IPS-NIHi7 (cell line): Measurements from ENCODE around the gene CTTN.

Experiments used
- DNase-seq: peaks from one replicate; pipeline ENCODE4 v3.0.0; 2012; ENCODE audit warnings: mixed read lengths; ENCODE audit errors: extremely low spot score

Gene CTTN

DNA sequence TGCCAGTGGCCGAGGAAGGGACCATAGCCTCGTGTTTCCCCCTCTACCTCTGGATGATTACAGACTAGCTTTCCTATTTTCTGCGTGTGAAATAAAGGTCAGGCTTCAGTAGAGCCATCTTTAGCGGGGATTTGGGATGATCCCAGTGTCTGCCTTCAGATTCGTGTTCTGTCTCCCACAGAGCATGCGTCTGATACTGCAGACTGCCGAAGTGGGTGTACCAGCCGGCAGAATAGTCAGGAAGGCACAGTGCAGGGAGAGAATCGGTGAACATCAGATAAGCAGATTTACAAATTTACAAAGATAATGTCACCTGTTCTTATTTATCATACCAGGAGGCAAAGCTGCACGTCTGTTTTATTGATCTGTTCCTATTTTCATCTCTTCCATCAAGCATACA, 11.1 kb downstream of the CTTN start:
- DNase-seq = no peak

DNA sequence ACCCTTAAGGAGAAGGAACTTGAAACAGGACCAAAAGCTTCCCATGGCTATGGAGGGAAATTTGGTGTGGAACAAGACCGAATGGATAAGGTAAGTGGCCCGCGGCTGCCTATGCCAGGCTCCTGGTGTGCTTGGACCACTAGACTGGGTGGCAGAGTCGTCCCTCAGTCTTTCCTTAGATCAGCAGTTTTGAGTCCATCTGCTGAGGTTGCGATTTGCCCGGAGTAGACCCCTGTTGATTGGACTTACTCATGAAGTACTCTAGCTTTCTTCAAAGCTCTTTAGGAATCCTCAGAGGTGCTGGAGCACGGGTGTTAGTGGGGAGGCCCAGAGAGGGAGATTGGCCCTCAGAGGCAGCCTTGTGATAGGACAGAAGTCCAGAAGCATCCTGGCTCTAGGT, 11.5 kb downstream of the CTTN start:
- no peak for DNase-seq

DNA sequence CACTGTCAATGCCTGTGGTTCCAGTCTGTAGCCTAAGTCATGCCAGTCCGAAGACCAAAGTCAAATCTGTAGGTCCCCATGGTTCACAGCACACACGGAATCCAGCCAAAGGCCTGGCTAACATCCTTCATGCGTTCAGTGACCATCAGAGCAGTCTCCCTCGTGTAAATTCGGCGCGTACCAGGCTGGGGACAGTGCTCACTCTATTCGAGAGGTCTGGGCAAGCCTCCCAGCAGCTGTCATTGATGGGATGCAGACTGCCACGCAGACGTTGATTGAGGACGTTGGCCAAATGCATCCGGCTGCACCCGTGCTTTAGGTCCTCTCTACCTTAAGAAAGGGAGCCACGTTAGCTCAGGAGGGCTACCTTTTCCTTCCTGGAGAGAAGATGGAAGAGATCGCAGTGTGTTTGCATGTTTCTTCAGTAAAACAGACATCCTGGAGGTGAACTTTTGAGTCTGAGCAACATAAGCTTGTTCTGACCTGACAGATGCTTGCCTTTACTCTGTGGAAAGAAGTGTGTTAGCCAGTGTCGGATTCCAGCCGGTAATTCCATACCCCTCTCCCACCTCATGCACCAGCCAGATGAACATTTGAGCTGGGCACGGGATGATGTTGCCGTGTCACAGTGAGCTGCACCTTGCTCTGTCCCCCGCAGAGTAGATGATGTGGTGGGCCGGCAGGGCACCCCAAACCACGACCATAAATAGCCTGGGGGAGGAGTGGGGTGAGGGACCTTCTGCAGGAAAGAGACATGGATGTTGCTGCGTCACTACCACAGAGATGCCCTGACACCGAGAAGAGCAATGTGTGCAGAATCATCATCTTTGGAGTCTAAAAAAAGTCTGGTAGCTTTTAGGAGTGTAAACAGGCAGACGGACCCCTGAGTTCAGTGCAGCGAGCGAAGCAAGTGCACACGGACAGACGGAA, 12.2 kb downstream of the CTTN start:
- no peak for DNase-seq

DNA sequence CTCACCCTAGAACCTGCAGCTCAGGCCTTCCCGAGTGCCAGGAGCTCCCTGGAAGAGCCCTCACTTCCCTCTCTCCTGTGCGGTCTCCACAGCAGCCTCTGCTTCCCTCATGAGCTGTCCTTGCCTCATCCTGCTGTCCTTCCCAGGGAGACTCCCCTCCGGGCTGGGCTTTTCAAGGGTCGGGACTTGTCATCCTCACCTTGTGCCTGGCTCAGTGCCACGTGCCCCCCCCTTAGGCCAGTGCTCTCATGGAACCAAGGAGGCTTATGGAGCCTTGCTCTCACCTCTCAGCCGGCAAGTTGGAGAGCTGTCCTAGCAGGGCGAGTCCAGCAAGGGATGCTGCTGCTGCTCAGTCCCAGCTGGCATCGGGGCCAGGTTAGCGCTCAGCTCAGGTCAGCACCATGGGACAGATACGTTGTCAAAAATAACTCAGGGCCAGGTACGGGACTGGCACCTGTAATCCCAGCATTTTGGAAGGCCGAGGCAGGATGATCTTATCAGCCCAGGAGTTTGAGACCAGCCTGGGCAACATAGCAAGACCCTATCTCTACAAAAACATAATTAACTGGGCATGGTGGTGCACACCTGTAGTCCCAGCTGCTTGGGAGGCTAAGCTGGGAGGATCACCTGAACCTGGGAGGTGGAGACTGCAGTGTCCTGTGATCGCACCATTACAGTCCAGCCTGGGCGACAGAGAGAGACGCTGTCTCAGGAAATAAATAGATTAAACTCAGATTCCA, 13.6 kb downstream of the CTTN start:
- DNase-seq = no peak

DNA sequence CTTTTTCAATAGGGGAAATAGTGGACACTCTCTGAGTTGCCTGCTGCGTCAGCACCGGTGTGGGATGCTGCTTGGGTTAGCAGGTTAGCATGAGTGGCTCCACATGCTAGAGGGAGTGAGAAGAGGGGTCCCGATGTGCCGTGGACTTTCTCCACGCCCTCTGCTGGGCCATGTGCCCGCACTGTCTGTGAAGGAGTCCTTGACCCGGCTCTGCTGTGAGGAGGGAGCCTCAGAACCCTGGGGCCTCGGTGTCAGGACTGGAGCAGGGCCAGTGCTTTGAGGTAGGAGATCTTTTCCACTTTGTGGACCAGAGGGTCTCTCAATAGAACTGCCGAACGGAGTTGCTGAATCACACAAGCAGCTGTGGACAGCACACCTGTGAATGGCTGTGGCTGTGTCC, 14.8 kb downstream of the CTTN start:
- DNase-seq = no peak

- DNase-seq = no peak
Observed at GRCh38 chr11:70414341-70415100, 16.2 kb downstream of the CTTN start.

DNA sequence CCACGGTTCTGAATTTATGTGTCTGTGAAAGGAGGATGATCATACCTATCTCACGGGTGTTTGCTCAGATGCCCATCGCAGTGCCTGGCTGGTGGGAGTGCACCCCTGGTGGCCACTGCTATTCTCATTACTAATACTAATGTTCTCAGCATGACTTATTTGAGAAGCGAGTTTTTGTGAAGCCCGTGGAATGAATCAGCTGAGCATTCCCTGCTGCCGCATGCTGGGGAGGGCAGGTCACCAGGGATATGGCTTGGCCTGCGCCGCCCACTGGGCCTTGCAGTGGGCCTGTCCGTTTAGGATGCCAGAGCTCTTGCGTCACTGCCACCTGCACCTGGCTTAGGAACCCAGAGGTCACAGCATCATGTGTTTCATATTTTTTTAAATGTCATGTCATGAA, 16.9 kb downstream of the CTTN start:
- DNase-seq = no peak

DNA sequence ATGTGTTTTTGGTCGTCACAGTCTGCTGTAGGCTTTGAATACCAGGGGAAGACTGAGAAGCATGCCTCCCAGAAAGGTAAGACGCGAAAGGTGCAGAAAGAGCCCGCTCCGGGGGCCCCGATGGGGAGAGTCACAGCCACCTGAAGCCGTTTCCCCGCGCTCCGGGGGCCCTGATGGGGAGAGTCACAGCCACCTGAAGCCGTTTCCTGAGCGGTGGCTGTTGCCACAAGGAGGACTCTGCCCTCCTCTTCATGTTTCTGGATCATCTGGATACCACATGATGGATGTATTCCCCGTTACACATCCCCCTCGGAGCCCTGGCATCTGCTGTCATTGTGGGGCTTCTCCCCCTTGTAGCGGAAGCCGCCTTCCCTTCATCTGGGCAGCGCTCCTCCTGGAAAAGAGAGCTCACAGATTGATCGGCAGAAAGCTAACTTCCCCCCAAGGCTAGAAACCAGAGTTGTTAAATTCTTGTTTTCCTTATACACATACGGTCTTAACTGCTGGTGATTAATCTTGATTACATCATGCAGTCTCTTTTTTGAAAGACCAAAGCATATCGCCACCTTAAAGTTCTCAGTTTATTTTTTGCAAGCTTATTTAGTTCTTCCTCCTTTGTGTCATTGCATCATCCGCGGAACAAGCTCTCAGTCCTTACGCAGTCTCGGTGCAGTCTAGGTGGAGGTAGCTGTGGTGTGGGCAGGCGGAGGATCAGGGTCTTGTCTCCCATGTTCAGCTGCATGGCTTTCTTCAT, 17.5 kb downstream of the CTTN start:
- no peak for DNase-seq

DNA sequence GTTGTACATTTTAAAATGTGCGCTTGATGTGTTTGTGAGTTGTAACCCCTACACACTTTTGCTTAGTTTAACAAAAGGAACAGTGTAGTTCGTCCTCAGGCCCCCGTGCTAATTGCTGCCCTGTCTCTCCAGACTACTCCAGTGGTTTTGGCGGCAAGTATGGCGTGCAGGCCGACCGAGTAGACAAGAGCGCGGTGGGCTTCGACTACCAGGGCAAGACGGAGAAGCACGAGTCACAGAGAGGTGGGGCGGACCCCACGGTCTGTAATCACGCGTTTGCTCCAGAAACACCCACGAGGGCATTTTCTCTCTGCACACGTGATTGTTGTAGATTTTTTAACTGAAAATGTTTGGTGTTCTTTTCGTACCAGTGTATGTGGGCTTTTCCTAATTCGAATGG, 18.6 kb downstream of the CTTN start:
- no peak for DNase-seq

GRCh38 chr11:70418130-70418529, 19.8 kb downstream of the CTTN start:
- DNase-seq = no peak

DNA sequence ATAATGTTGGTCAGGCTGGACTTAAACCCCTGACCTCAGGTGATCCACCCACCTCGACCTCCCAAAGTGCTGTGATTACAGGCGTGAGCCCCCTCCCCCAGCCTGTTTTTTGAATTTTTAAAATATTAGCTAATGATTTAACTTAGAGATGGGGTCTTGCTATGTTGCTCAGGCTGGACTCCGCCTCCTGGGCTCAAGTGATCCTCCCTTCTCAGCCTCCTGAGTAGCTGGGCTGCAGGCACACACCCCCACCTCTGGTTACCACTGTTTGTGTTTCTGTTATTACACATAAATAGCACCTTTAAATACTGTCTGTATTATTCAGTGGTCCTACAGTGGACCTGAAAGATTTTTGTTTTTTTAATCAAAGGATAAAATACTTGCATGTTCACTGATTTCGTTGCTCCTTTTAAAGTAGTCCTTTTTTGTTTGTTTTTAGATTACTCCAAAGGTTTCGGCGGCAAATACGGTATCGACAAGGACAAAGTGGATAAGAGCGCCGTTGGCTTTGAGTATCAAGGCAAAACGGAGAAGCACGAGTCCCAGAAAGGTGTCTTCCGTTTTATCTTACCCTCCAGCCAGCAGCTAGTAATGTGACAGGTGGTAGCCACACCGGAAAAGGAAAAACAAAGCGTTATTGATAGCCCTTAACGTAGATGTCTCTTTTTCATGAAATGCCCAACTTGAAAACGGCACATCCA, 21.1 kb downstream of the CTTN start:
- no peak for DNase-seq

- DNase-seq = no peak
Observed at GRCh38 chr11:70420008-70420464, 21.7 kb downstream of the CTTN start.

DNA sequence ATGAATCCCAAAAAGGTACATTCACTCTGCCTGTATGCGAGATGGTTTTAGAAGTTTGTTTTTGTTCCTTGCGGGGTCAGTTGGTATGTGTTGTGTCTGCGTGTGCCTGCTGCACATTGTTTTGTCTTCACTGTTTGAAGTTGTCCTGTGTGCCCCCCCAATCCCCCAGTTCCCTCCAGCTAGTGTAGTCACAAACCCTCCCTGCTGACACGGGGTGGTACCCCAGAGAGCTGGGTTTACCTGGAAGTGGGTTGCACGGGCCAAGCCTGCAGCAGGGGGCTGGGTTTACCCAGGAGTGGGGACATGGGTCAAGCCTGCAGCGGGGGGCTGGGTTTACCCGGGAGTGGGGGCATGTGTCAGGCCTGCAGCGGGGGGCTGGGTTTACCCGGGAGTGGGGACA, 22.2 kb downstream of the CTTN start:
- no peak for DNase-seq

DNA sequence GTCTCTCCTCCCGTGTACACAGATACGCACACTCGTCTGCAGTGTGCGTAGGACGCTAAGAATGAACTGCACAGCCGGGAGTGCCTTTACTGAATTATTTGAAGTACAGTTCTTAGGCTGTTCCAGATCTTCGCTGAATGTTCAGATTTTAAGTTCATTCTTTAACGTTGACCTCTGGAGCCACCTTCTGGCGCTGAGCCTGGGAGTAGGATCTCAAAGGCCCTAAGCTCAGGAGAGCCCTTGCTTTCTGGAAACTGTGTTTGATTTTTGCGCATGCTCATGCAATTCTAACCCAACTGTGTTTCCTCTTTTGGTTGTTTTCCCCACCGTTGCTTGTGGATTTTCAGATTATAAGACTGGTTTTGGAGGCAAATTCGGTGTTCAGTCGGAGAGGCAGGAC, 22.8 kb downstream of the CTTN start:
- DNase-seq = no peak

DNA sequence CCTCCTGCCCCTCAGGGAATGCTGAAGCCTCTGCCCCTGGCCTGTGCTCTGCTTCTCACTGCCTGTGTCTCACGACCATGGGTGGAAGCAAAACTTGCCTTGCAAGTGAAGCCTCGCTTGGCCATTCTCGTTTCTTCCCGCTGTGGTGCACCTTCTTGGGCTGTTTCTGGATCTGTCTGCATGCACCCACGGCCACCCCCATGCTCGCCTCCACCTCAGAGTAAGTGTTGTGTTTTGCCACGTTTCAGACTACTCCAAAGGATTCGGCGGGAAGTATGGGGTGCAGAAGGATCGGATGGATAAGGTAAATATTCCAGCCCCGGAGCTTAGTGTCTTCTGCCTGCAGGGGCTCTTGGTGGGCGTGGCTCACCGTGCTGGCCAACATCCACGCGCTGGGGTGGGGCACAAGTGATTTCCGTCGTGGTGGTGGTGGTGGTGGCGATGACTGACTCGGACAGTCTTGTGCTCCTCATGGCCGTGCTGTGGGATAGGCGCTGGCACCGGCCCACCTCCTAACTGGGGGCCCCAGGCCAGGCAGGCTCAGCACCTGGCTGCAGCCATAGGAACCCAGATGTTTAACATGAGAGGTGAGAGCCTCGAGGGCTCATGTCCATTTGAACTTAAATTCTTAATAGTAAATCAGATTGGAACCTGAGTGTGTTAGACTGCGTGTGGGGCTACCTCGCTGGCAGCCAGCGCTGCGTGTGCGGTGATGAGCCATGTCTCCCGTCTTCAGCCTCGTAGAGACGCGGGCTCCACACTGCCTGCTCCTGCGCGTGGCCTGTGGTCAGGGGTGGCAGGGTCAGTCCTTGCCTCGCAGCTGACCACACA, 24.6 kb downstream of the CTTN start:
- DNase-seq = no peak

GRCh38 chr11:70423523-70424505, 25.5 kb downstream of the CTTN start:
- peak; percentile 52 for DNase-seq

DNA sequence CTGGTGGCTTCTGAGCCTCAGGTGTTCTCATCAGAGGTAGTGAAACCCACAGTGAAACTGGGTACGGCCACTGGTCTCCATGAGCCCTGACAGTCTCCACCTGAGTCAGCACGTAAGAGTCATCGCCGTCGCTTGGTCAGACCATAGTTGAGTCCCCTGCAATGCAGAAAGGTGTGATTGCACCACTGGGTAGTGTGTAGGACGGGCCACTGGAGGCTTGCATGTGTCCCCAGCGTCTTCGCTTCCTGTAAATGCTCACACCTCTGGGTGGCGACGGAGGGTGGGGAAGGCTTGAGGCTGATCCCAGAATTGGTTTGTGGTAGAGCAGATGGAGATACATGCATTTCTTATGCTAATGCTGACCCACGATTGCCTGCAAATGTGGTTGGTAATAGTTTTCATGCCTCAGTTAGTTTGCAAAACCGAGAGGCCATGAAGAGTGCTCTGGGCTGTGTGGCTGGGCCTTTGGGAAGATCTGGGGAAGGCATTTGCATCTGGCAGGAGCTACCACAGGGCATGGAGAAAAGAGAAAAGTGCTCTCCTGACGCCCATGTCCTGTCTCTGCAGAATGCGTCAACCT, 26.5 kb downstream of the CTTN start:
- no peak for DNase-seq

DNA sequence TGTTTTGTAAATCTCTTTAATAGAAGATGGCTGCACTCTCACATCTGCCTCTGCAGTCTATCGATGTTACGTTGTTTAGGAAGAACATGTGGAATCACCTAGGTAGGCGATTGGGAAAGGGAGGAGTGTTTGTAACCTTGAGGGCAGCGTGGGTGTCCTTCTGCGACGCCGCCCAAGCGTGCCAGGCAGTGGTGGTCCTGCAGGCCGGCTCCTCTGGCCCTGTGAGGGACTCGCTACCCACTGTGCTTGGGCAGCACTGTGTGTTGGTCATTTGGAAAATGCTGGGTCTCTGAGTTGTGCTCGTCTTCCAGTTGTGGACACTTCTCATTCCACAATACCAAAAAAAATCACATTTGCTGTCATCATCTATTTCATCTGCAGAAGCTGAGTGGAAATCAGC, 29.1 kb downstream of the CTTN start:
- no peak for DNase-seq
